ENCODE measurements around the gene DAPK1.

Gene DAPK1

DNA sequence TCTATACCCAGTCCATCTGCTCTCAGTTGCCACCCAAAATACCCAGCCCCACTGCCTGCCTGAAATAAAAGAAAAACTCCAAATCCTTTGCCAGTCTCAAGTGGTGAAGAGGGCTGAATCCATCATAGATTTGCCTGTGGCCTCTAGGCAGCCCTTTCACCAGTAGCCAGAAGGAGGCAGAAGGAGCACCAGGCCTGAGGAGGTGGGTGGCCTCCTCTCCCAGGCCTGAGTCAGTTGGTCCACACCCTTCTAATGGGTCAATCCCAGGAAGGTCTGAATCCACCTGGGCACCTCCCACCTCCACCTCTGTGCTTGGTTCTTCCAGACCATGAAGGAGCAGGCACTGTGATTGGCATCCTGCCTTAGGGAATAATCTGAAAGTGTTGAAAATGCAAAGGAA lies 97.0 kb downstream of the DAPK1 start:
- Histone ChIP-seq H3K9ac (no peak overlapping the region), H3K36me3 (no peaks in the 10 kb centered on the region), H3K9me3 (no peaks in the 10 kb centered on the region), H4K20me1 (no peaks in the 10 kb centered on the region), H3K4me3 (no peak overlapping the region), H3K4me1 (no peaks in the 10 kb centered on the region), H3K27me3 (no peaks in the 10 kb centered on the region), H3K4me2 (no peak overlapping the region), H3K27ac (no peak overlapping the region)
- TF ChIP-seq Cebpa-rat (IDR thresholded peaks at IDR 0.05): no peak

DNA sequence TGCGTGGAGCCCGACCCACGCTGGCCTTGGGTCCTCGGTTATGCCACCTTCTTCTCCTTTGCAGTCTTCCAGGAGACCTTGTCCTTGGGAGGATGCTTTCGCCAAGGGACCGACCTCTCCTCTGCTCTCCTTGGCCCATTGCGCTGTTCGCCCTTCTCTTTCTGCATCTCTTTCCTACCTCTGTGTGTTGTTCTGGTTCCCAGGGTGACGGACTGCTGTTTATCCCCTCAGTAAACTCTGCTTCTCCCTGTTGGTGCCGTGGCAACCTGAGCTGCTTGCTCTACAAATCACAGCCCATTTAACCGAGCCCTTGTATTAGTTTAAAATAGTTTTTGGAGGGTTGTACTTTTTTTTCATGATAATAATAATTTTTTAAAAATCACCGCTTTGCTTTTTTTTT lies 97.9 kb downstream of the DAPK1 start:
- H3K36me3 ChIP-seq: no peaks in the 10 kb centered on the region
- no peak overlapping the region for H3K27ac ChIP-seq
- no peaks in the 10 kb centered on the region for H3K9me3 ChIP-seq
- H3K27me3 ChIP-seq: no peaks in the 10 kb centered on the region
- H3K4me2 ChIP-seq: no peak overlapping the region
- no peak overlapping the region for H3K9ac ChIP-seq
- no peak for TF ChIP-seq Cebpa-rat (IDR thresholded peaks at IDR 0.05)
- H4K20me1 ChIP-seq: no peaks in the 10 kb centered on the region
- no peaks in the 10 kb centered on the region for H3K4me1 ChIP-seq
- no peak overlapping the region for H3K4me3 ChIP-seq

DNA sequence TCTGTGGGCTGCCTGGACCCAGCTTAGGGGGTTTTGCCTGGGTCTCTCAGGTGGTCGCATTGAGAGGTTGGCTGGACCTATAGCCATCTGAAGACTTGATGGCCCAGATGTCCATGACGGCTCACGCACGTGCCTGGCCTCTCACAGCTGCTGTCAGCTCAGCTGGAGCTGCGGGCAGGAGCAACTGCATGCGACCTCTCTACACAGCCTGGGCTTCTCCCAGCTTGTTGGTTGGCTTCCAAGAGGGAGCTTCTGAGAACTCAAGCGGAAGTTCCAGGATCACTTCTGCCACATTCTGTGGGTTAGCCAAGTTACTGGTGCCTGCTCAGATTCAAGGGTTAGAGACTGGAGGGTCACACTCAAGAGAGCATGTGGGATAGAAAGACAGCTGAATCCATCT lies 99.2 kb downstream of the DAPK1 start:
- Histone ChIP-seq H3K4me2 (no peak overlapping the region), H3K9me3 (no peaks in the 10 kb centered on the region), H3K4me1 (no peaks in the 10 kb centered on the region), H4K20me1 (no peaks in the 10 kb centered on the region), H3K36me3 (no peaks in the 10 kb centered on the region), H3K4me3 (no peak overlapping the region), H3K9ac (no peak overlapping the region), H3K27ac (no peak overlapping the region), H3K27me3 (no peaks in the 10 kb centered on the region)
- TF ChIP-seq Cebpa-rat (IDR thresholded peaks at IDR 0.05): no peak

DNA sequence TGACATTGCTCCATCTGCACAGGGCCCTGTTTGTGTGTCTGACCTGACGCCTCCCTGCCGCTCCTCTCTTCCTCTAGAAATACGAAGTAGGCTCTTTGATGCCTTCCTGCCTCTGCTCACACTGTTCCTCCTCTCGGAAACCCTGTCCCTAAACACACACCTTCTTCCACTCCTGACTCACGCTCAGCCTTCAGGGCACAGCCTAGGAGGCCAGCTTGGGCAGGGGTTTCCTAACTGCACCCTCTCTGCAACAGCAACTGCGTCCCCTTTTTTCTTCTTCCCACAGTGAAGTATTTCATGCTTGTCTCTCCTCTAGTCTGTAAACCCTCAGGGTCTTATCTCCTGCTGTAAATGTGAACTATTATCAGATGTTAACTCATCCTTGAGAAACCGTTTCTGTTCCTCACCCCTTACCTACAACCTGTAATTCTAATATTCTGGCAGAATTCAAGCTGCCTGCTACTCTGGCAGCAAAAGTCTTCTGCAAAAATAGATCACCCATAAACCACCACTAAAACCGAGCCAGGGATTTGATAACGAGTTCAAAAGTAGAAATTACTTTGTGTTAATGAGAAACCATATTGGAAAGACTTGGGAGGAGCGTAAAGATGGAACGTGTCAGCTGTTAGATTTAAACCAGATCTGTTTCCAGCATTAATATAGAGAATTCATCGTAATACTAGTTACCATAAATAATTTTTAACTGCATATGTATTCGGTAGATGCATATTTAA lies 100.2 kb downstream of the DAPK1 start:
- no peak overlapping the region for H3K4me2 ChIP-seq
- H3K9ac ChIP-seq: no peak overlapping the region
- H3K36me3 ChIP-seq: no peaks in the 10 kb centered on the region
- no peaks in the 10 kb centered on the region for H4K20me1 ChIP-seq
- no peaks in the 10 kb centered on the region for H3K27me3 ChIP-seq
- no peaks in the 10 kb centered on the region for H3K4me1 ChIP-seq
- no peak overlapping the region for H3K4me3 ChIP-seq
- H3K9me3 ChIP-seq: no peaks in the 10 kb centered on the region
- no peak for TF ChIP-seq Cebpa-rat (IDR thresholded peaks at IDR 0.05)
- H3K27ac ChIP-seq: no peak overlapping the region

DNA sequence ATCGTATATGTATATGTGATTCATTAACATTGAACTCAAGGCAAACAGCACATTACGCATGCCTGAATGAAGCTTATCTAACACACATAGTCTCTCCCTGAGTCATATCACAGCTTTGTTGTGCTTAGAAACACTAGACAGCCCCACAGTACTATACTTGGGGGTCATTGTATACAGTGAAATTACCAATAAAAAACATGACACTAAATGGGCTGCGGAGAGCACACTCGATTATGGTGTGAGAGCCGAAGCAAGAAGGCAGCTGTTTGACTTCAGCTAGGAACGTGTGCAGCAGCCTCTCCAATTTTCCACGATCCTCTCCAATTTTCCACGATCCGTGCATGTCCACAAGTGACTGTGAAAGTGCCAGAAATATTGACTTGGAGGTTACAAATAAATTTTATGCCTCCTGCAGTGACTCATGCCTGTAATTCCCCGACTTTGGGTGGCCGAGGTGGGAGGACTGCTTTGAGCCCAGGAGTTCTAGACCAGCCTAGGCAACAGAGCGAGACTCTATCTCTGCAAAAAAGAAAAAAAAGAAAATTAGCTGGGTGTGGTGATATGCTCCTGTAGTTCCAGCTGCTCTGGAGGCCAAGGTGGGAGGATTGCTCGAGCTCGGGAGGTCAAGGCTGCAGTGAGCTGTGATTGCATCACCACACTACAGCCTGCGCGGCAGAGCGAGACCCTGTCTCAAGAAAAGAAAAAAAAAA lies 102.4 kb downstream of the DAPK1 start:
- Histone ChIP-seq H3K4me2 (no peak overlapping the region), H3K9ac (no peak overlapping the region), H3K9me3 (no peaks in the 10 kb centered on the region), H3K27me3 (no peaks in the 10 kb centered on the region), H3K27ac (no peak overlapping the region), H3K36me3 (no peaks in the 10 kb centered on the region), H3K4me1 (no peaks in the 10 kb centered on the region), H3K4me3 (no peak overlapping the region), H4K20me1 (no peaks in the 10 kb centered on the region)
- TF ChIP-seq Cebpa-rat (IDR thresholded peaks at IDR 0.05): no peak

DNA sequence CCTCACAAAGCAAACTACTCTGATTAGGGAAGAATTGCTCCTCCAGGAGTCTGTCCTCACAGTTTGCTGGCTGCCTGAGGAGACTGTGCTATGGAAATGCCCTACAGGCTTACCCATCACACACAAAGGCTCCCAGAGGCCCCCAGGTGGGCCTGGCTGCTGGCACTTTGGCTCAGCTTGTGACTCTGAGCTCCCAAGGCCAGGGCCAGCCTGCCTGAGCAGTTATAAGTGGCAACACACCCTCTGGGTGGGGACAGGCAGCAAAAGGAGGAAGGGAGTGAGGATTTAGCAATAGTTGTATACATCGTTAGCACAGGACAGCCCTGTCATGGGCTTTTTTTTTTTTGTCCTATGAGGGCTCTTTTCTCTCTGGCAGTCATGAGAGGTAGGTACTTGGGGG lies 103.5 kb downstream of the DAPK1 start:
- no peak overlapping the region for H3K4me2 ChIP-seq
- no peak overlapping the region for H3K27ac ChIP-seq
- no peaks in the 10 kb centered on the region for H3K36me3 ChIP-seq
- H3K4me3 ChIP-seq: no peak overlapping the region
- H3K4me1 ChIP-seq: no peaks in the 10 kb centered on the region
- no peak overlapping the region for H3K9ac ChIP-seq
- H4K20me1 ChIP-seq: no peaks in the 10 kb centered on the region
- TF ChIP-seq Cebpa-rat (IDR thresholded peaks at IDR 0.05): no peak
- no peaks in the 10 kb centered on the region for H3K27me3 ChIP-seq
- H3K9me3 ChIP-seq: no peaks in the 10 kb centered on the region

DNA sequence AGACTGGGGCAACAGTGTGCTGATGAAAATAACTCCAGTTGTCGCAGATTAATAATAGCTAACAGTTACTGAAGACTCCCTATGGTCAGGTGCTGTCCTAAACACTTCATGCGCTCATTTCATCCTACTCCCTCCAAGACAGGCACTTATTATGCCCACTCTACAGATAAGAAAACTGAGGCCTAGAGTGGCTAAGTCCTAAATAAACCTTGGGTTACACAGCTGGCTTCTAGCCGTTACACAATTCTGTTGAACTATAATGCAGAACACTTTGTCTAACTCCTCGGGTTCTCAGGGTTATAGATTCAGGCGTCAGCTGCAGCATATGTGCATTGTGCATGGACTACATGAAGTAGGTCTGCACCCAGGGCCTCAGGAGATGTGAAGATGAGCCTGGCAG lies 103.9 kb downstream of the DAPK1 start:
- H3K36me3 ChIP-seq: no peaks in the 10 kb centered on the region
- no peaks in the 10 kb centered on the region for H4K20me1 ChIP-seq
- no peaks in the 10 kb centered on the region for H3K4me1 ChIP-seq

DNA sequence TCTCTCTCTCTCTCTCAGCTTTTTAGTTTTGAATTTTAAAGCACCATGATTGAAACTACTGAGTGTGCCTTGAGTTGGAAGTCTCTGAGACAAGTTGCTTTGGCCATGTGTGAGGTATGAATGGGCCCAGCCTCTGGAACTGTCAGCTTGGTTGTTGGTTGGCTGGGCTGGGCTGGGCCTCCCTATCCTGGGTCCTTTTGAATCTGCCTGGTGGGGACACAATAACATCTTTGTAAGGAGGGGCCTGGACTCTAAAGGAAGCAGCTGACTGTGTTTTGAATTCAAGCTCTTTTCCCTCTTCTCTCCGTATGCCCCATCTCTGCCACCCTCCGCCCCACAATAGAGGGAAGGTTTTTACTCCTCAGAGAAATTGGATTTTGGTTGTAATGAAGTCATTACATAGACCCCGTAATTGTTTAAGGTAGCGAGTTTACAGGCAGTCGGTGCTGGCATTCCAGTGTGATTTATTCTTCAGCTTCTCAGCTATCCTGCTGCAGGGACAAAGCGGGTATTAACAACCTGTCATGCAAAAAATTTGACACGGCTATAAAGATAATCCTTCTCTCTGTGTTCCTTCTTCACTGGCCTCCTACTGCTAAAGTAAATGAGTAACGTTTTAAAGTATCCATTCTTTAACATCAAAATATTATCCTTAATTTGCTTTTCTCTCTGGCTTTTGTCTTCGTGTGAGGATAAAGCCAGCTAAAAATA lies 105.4 kb downstream of the DAPK1 start:
- Histone ChIP-seq H3K9me3 (peaks cover 9% of the 10 kb centered on the region), H3K27me3 (no peaks in the 10 kb centered on the region), H3K4me1 (no peaks in the 10 kb centered on the region), H3K36me3 (no peaks in the 10 kb centered on the region), H3K4me2 (no peak overlapping the region), H3K9ac (no peak overlapping the region), H3K4me3 (no peak overlapping the region), H4K20me1 (no peaks in the 10 kb centered on the region), H3K27ac (no peak overlapping the region)
- no peak for TF ChIP-seq Cebpa-rat (IDR thresholded peaks at IDR 0.05)

More for the DNA sequence above, 103.9 kb downstream of the DAPK1 start:
- no peak overlapping the region for H3K4me2 ChIP-seq
- H3K27me3 ChIP-seq: no peaks in the 10 kb centered on the region
- no peak overlapping the region for H3K27ac ChIP-seq
- no peak for TF ChIP-seq Cebpa-rat (IDR thresholded peaks at IDR 0.05)
- no peak overlapping the region for H3K4me3 ChIP-seq
- H3K9me3 ChIP-seq: no peaks in the 10 kb centered on the region
- no peak overlapping the region for H3K9ac ChIP-seq

DNA sequence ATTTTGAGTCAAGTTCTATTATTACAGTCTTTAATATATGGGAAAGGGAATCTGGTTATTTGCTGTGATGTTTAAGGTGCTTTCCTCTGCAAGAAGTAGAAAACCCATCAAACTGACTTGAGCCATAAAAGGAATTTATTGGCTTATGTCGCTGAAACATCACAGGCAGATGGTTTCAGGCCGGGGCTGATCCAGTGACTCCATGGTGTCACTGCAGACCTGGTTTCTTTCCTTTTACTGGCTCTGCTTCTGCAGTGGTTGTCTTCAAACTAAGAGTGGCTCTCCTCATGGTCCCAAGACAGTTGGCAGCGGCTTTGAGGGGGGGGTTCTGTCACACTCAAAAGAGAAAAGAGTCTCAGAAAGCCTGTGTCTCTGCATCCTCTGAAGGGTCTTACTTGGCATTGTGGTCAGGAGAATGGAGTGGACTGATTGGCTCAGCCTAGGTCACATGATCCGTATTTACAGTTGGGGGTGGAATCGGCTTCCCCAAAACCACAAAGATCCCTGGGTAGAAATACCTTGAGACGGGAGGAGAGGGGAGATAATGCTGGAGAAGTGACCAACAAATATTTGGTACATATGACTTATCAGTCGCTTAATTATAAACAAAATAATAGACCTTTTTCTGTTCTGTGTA lies 106.3 kb downstream of the DAPK1 start:
- H3K4me2 ChIP-seq: no peak overlapping the region
- no peak overlapping the region for H3K9ac ChIP-seq
- no peaks in the 10 kb centered on the region for H3K27me3 ChIP-seq
- H3K4me1 ChIP-seq: no peaks in the 10 kb centered on the region
- H4K20me1 ChIP-seq: no peaks in the 10 kb centered on the region
- no peaks in the 10 kb centered on the region for H3K36me3 ChIP-seq
- no peak overlapping the region for H3K4me3 ChIP-seq
- no peak overlapping the region for H3K27ac ChIP-seq
- peaks cover 13% of the 10 kb centered on the region for H3K9me3 ChIP-seq
- no peak for TF ChIP-seq Cebpa-rat (IDR thresholded peaks at IDR 0.05)

Data from BLaER1 (cell line).